Measurements from ENCODE around the gene TTLL1.

- TF ChIP-seq POLR2A (IDR thresholded peaks at IDR 0.05; ENCODE audit: borderline replicate concordance, extremely low read depth, insufficient read depth, insufficient read length), result no peak
- no peak for TF ChIP-seq REST (IDR thresholded peaks at IDR 0.05; ENCODE audit: low read depth)
- TF ChIP-seq POLR2AphosphoS5 (IDR thresholded peaks at IDR 0.05; ENCODE audit: low read depth, low read length), result no peak
- no peak for TF ChIP-seq CTCF (IDR thresholded peaks at IDR 0.05 in 2 of 3, conservative IDR thresholded peaks at IDR 0.05 in 1 of 3; ENCODE audit: borderline replicate concordance in 1 of 3, insufficient read depth in 1 of 3, low read depth in 2 of 3, low read length in 2 of 3)
- no peak for TF ChIP-seq ELF1 (IDR thresholded peaks at IDR 0.05; ENCODE audit: borderline replicate concordance, low read depth)
- no peak for TF ChIP-seq EGR1 (IDR thresholded peaks at IDR 0.05; ENCODE audit: low read depth)
- TF ChIP-seq ATF3 (IDR thresholded peaks at IDR 0.05), result no peak
- TF ChIP-seq EZH2phosphoT487 (IDR thresholded peaks at IDR 0.05; ENCODE audit: borderline replicate concordance), result no peak
- no peak for TF ChIP-seq JUND (IDR thresholded peaks at IDR 0.05)
Observed at GRCh38 chr22:43113526-43114251, 24.5 kb upstream of the TTLL1 start.
